HepG2 (cell line): ENCODE data around the gene TMIGD3. TPM values are rescaled to one million over a fixed set of nuclear protein-coding genes. Genes with fewer than 3 reads are reported as not detected.
A peak's percentile ranks its signal among the peaks of the same experiment; 100 is the strongest.

Experiments used
- ATAC-seq: fragments of 200-7000 bp; cut with Tn5 transposase; 3 replicates; pipeline ENCODE4 v1.9.1; 2020; ENCODE audit warnings: mild to moderate bottlenecking, moderate library complexity
- BruUV-seq: library from RNA; stranded (reverse); fragments of 400-500 nt; replicated peaks from 2 replicates; lab custom pipeline; 2021; lab: Mats Ljungman, UMichigan
- CTCF ChIA-PET: fragments of 300-600 bp; formaldehyde crosslinking; extraction: SDS; loops from one replicate; lab custom pipeline; 2021; ENCODE audit warnings: low total read pairs, inconsistent platforms, low intra/inter-chr PET ratio; lab: Yijun Ruan, JAX
- POLR2A ChIA-PET: fragments of 350-600 bp; sonication (Branson Sonifier 250); formaldehyde crosslinking; loops from one replicate; lab custom pipeline; 2020; ENCODE audit warnings: antibody characterized with exemption, inconsistent platforms; lab: Yijun Ruan, JAX
- DNase-seq: peaks from one replicate; pipeline ENCODE4 v3.0.0-alpha.2; 2015; ENCODE audit warnings: low spot score
- FAIRE-seq: peaks from 3 replicates; lab custom pipeline; 2011; peaks lifted over from hg19 to GRCh38; lab: Jason Lieb, UNC
- H2AFZ ChIP-seq: one replicate; pipeline ENCODE4 v1.6.1; 2011; ENCODE audit warnings: low read length, inconsistent platforms
- H3K27ac ChIP-seq: fragments of 300-600 bp; 3 replicates; pipeline ENCODE4 v1.8.0; 2011; ENCODE audit warnings: mixed run types, mild to moderate bottlenecking, mixed read lengths, low read length, inconsistent platforms; ENCODE audit not compliant: insufficient read depth; ENCODE audit errors: extremely low read length
- H3K27me3 ChIP-seq, 2 experiments: fragments of 200-600 bp in 1 of 2; 2 replicates in 1 of 2; 3 replicates in 1 of 2; pipeline versions ENCODE4 v1.6.0 to v1.8.0; 2011; ENCODE audit warnings: low read length in 2 of 2, mild to moderate bottlenecking in 2 of 2, moderate library complexity in 2 of 2, inconsistent platforms in 1 of 2; ENCODE audit not compliant: insufficient read depth in 2 of 2, control insufficient read depth in 1 of 2
- H3K36me3 ChIP-seq, 2 experiments: fragments of 200-600 bp in 1 of 2; replicated peaks in 1 of 2; 2 replicates in 1 of 2; 3 replicates in 1 of 2; pipeline versions ENCODE4 v1.5.1 to v1.8.0; 2011; ENCODE audit warnings: low read length in 2 of 2, inconsistent platforms in 1 of 2; ENCODE audit not compliant: insufficient read depth in 2 of 2, control insufficient read depth in 1 of 2
- H3K4me1 ChIP-seq: 2 replicates; pipeline ENCODE4 v1.5.1; 2012; ENCODE audit warnings: low read length, inconsistent platforms; ENCODE audit not compliant: insufficient read depth
- H3K4me2 ChIP-seq: 2 replicates; pipeline ENCODE4 v1.6.0; 2011; ENCODE audit warnings: low read depth, low read length, inconsistent platforms
- H3K4me3 ChIP-seq, 3 experiments: fragments of 200-600 bp in 1 of 3; sonication (generic), shearing (Covaris generic) in 1 of 3; replicated peaks in 1 of 3; 2 replicates each; pipeline ENCODE4 v1.5.1; 2011 to 2016; ENCODE audit warnings: low read length in 3 of 3, inconsistent platforms in 2 of 3, low read depth in 2 of 3, mild to moderate bottlenecking in 2 of 3, control low read depth in 1 of 3, mixed read lengths in 1 of 3; ENCODE audit not compliant: insufficient read depth in 1 of 3
- H3K79me2 ChIP-seq: one replicate; pipeline ENCODE4 v1.6.1; 2011; ENCODE audit warnings: low read length, inconsistent platforms; ENCODE audit not compliant: insufficient read depth
- H3K9ac ChIP-seq: 2 replicates; pipeline ENCODE4 v1.6.0; 2011; ENCODE audit warnings: mild to moderate bottlenecking, low read depth, low read length, inconsistent platforms; ENCODE audit not compliant: insufficient read depth
- H3K9me3 ChIP-seq: 2 replicates; pipeline ENCODE4 v1.5.1; 2012; ENCODE audit warnings: mild to moderate bottlenecking, low read length
- H4K20me1 ChIP-seq: 2 replicates; pipeline ENCODE4 v1.6.0; 2011; ENCODE audit warnings: inconsistent platforms, mild to moderate bottlenecking, low read length, moderate library complexity; ENCODE audit not compliant: insufficient read depth
- BCL6 ChIP-seq: IDR thresholded peaks from 2 replicates; pipeline ENCODE4 v1.6.1; 2016; ENCODE audit warnings: missing genetic modification reagents, missing compliant biosample characterization
- GATAD2A ChIP-seq: IDR thresholded peaks from 2 replicates; pipeline ENCODE4 v1.6.1; 2016
- HOXA3 ChIP-seq: sonication (generic); formaldehyde crosslinking; IDR thresholded peaks from 2 replicates; pipeline ENCODE4 v1.5.0; 2020; ENCODE audit warnings: missing genetic modification reagents
- NR0B2 ChIP-seq: sonication (generic); formaldehyde crosslinking; IDR thresholded peaks from 2 replicates; pipeline ENCODE4 v1.4.0; 2020; ENCODE audit warnings: mild to moderate bottlenecking, missing genetic modification reagents
- POGZ ChIP-seq: sonication (generic); formaldehyde crosslinking; IDR thresholded peaks from 2 replicates; pipeline ENCODE4 v1.4.0; 2020; ENCODE audit warnings: mild to moderate bottlenecking, missing genetic modification reagents
- SP1 ChIP-seq, 2 experiments: fragments of 450-650 bp in 1 of 2; sonication (generic) in 1 of 2; formaldehyde crosslinking in 1 of 2; IDR thresholded peaks; 2 replicates each; pipeline versions ENCODE4 v1.4.0 to v1.6.1; 2016 to 2020; ENCODE audit warnings: missing genetic modification reagents in 1 of 2
- SP140L ChIP-seq: sonication (generic); formaldehyde crosslinking; IDR thresholded peaks from 2 replicates; pipeline ENCODE4 v1.4.0; 2020; ENCODE audit warnings: missing genetic modification reagents, borderline replicate concordance
- TMF1 ChIP-seq: sonication (generic); formaldehyde crosslinking; IDR thresholded peaks from 2 replicates; pipeline ENCODE4 v1.8.1; 2022; ENCODE audit warnings: low read depth, missing genetic modification reagents
- ZMYM3 ChIP-seq: sonication (generic); formaldehyde crosslinking; IDR thresholded peaks from 2 replicates; pipeline ENCODE4 v1.5.1; 2020; ENCODE audit warnings: mild to moderate bottlenecking, missing genetic modification reagents
- ZNF180 ChIP-seq: sonication (generic); formaldehyde crosslinking; IDR thresholded peaks from 2 replicates; pipeline ENCODE4 v1.4.0; 2020; ENCODE audit warnings: low read depth, missing genetic modification reagents, borderline replicate concordance
- ZNF253 ChIP-seq: sonication (generic); formaldehyde crosslinking; IDR thresholded peaks from 2 replicates; pipeline ENCODE4 v1.8.0; 2022; ENCODE audit warnings: mild to moderate bottlenecking, missing genetic modification reagents, borderline replicate concordance
- ZNF629 ChIP-seq: sonication (generic); formaldehyde crosslinking; conservative IDR thresholded peaks from 2 replicates; pipeline ENCODE4 v1.5.0; 2020; ENCODE audit warnings: missing genetic modification reagents
- ZNF761 ChIP-seq: sonication (generic); formaldehyde crosslinking; conservative IDR thresholded peaks from 2 replicates; pipeline ENCODE4 v1.4.0; 2020; ENCODE audit warnings: mild to moderate bottlenecking, missing genetic modification reagents
- WGBS: methylation state at CpG from one replicate; pipeline ENCODE4 v1.1.6; 2017; ENCODE audit warnings: low lambda C conversion rate; 5-methylcytosine and 5-hydroxymethylcytosine counted together
- in situ Hi-C: cut with HindIII; loops from 2 replicates; pipeline ENCODE4 v1.10.0; 2017; ENCODE audit warnings: low pct_unique_long_range_greater_than_20kb; ENCODE audit not compliant: extremely low pct_ligation_motif_present
- intact Hi-C: fragments of 100-400 bp; cut with micrococcal nuclease; formaldehyde crosslinking; loops from one replicate; pipeline ENCODE4 v1.10.0; 2022; ENCODE audit not compliant: unreplicated experiment
- polyA plus RNA-seq, 8 experiments: library from polyadenylated mRNA; depleted of rRNA in 3 of 8; stranded (reverse) in 7 of 8; unstranded in 1 of 8; fragments of >200 nt; fragmentation: Illumina TruSeq in 4 of 8; extraction: Trizol in 4 of 8; gene quantifications; 2 replicates each; pipeline versions ENCODE4 v1.2.1 to v1.2.3, GENCODE V29; 2011 to 2016; ENCODE audit warnings: low read depth in 4 of 8, missing spikeins in 1 of 8, mixed read lengths in 1 of 8; ENCODE audit not compliant: insufficient read depth in 1 of 8
- total RNA-seq, 5 experiments: library from RNA; depleted of rRNA; stranded (reverse); fragments of >200 nt; fragmentation: Illumina TruSeq; extraction: Trizol; gene quantifications; 2 replicates each; pipeline ENCODE4 v1.2.3, GENCODE V29; 2016; ENCODE audit warnings: low read depth in 1 of 5
- TF ChIP-seq, protein P1 (sequence below): IDR thresholded peaks from 2 replicates; pipeline ENCODE4 v1.6.1; 2018; ENCODE audit warnings: missing genetic modification reagents
- TF ChIP-seq, protein P2 (sequence below): sonication (generic); formaldehyde crosslinking; IDR thresholded peaks from 2 replicates; pipeline ENCODE4 v1.5.0; 2020; ENCODE audit warnings: mild to moderate bottlenecking, missing genetic modification reagents, moderate library complexity

TMIGD3 gene
- total and polyA plus RNA-seq, 2 of the 13 experiments (the other 11 are each of a cell fraction or from before 2014, with no cell fraction given), result not detected

DNA sequence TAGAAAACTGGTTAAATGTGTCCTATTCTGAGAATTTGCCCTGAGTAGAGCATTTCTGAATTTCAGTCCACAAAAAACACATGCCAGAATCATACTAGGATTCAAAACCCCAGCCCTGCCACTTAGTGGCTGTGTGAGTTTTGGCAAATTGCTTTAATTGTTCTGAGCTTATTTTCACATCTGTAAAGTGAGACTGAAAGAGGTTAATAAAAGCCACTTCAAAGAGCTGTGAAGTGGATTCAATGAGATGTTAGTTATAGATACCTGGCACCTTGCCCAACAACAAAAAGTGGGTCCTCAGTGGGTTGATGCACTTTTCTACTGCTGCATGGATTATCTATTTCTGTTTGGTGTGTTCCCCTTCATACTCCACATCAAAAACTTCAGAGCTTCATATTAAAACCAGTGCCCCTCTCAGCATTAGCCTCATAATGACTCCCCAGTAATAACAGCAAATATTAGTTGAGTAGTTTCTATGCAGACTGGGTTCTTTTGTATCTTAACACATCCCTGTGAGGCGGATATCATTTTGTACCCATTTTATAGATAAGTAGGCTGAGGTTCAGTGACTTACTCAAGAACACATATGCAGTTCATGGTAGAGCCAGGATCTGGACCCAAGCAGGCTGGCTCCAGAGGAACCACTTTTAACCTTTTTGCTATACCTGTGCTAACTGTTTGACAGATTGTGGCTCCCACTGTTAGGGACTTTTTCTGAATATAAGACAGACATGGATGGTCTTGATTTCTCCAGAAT lies 14.2 kb upstream of the TMIGD3 start:
- intact Hi-C loops (no loop called here), in situ Hi-C loops (no loop called here)
- 100% methylated on average over 1 of the region's 1 CpG for WGBS
- Histone ChIP-seq H3K27me3 (no peaks in the 10 kb centered on the region), H2AFZ (no peak overlapping the region), H4K20me1 (no peaks in the 10 kb centered on the region), H3K36me3 (no peaks in the 10 kb centered on the region), H3K27ac (no peak overlapping the region), H3K4me1 (peaks cover 56% of the 10 kb centered on the region), H3K9me3 (no peaks in the 10 kb centered on the region), H3K9ac (no peak overlapping the region), H3K4me3 (no peak overlapping the region), H3K79me2 (no peaks in the 10 kb centered on the region), H3K4me2 (no peak overlapping the region)
- ATAC-seq, result no peak
- DNase-seq, result no peak
- no peak for FAIRE-seq
- CTCF ChIA-PET, result no interaction called here
- BruUV-seq, result no TSS peak
- POLR2A ChIA-PET, result interaction anchor here (2.4 kb wide), 1 partner anchor 18 kb away, joined by 9 read pairs; no protein-coding TSS in a partner anchor
- TF ChIP-seq ZNF629 (CRISPR knock-in tag), result peak; percentile 80
- TF ChIP-seq SP1 (IDR thresholded peaks at IDR 0.05), result no peak
- TF ChIP-seq SP1 (CRISPR knock-in tag; IDR thresholded peaks at IDR 0.05), result no peak
- 0 out of 2 replicates have a peak, but pooled peaks have one; percentile 13 for TF ChIP-seq ZMYM3

DNA sequence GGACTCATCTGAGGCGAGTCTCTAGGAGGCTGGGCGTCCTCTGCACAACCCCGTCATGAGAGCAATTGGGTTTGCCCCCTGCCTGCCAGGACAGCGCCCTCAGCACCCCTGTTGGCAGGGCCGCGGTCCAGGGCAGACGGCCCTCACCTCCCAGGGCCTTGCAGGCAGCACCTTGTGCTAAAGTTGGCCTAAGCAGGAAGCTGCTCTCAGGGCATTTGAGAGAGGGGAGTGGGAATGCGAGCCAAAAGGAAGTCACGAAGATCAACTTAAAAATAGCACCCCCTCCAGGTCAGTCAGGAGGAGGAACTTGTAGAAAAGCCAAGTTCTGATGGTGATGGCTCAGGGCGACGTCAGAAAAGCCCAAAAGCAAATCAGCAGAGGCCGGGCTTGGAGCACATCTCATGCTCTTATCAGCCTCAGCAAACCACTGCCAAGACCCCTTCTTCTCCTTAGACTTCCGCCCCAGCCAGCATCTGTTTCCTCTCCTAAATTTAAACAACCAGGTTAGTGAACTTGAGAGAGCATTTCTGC lies 12.6 kb upstream of the TMIGD3 start:
- FAIRE-seq, result no peak
- H3K4me1 ChIP-seq, result peaks cover 71% of the 10 kb centered on the region
- no peaks in the 10 kb centered on the region for H3K27me3 ChIP-seq
- no peaks in the 10 kb centered on the region for H3K36me3 ChIP-seq
- no peak overlapping the region for H3K27ac ChIP-seq
- no peak overlapping the region for H3K4me3 ChIP-seq
- ChIA-PET POLR2A (interaction anchor here (2.4 kb wide), 1 partner anchor 19 kb away, joined by 9 read pairs; no protein-coding TSS in a partner anchor), CTCF (no interaction called here)
- H3K79me2 ChIP-seq, result no peaks in the 10 kb centered on the region
- in situ Hi-C loops (no loop called here), intact Hi-C loops (no loop called here)
- H3K9me3 ChIP-seq, result no peaks in the 10 kb centered on the region
- ATAC-seq, result no peak
- H4K20me1 ChIP-seq, result no peaks in the 10 kb centered on the region
- BruUV-seq, result no TSS peak
- H2AFZ ChIP-seq, result no peak overlapping the region
- WGBS, result 82% methylated on average over 9 of the region's 13 CpGs
- no peak overlapping the region for H3K9ac ChIP-seq
- H3K4me2 ChIP-seq, result no peak overlapping the region
- DNase-seq, result no peak
- TF ChIP-seq, protein P1, sequence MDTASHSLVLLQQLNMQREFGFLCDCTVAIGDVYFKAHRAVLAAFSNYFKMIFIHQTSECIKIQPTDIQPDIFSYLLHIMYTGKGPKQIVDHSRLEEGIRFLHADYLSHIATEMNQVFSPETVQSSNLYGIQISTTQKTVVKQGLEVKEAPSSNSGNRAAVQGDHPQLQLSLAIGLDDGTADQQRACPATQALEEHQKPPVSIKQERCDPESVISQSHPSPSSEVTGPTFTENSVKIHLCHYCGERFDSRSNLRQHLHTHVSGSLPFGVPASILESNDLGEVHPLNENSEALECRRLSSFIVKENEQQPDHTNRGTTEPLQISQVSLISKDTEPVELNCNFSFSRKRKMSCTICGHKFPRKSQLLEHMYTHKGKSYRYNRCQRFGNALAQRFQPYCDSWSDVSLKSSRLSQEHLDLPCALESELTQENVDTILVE (CRISPR knock-in tag), result no peak
- TF ChIP-seq, protein P2, sequence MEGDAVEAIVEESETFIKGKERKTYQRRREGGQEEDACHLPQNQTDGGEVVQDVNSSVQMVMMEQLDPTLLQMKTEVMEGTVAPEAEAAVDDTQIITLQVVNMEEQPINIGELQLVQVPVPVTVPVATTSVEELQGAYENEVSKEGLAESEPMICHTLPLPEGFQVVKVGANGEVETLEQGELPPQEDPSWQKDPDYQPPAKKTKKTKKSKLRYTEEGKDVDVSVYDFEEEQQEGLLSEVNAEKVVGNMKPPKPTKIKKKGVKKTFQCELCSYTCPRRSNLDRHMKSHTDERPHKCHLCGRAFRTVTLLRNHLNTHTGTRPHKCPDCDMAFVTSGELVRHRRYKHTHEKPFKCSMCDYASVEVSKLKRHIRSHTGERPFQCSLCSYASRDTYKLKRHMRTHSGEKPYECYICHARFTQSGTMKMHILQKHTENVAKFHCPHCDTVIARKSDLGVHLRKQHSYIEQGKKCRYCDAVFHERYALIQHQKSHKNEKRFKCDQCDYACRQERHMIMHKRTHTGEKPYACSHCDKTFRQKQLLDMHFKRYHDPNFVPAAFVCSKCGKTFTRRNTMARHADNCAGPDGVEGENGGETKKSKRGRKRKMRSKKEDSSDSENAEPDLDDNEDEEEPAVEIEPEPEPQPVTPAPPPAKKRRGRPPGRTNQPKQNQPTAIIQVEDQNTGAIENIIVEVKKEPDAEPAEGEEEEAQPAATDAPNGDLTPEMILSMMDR, result 0 out of 2 replicates have a peak, but pooled peaks have one; percentile 3
- TF ChIP-seq ZNF180 (CRISPR knock-in tag) (no peak), GATAD2A (no peak), BCL6 (no peak), POGZ (CRISPR knock-in tag) (no peak), ZNF253 (CRISPR knock-in tag) (no peak), ZNF761 (CRISPR knock-in tag) (no peak), TMF1 (CRISPR knock-in tag) (no peak), SP140L (CRISPR knock-in tag) (no peak), NR0B2 (CRISPR knock-in tag) (no peak), HOXA3 (CRISPR knock-in tag) (0 out of 2 replicates have a peak, but pooled peaks have one; percentile 12)
